Ureter (tissue), 1 donor: ENCODE results near the gene PCSK2. TPM values are rescaled to one million over a fixed set of nuclear protein-coding genes. Genes with fewer than 3 reads are reported as not detected.

Experiments
- DNase-seq: peaks from one replicate; pipeline ENCODE4 v3.0.0-alpha.2; 2020; ENCODE audit warnings: low spot score
- total RNA-seq: library from RNA; stranded (reverse); gene quantifications from one replicate; pipeline ENCODE4 v1.2.4, GENCODE V29; 2023
- donor health status: DM: yes; HTN: yes; CAD: no.

Gene PCSK2
- total RNA-seq, 1 donor from 2014 or later: not detected

GRCh38 chr20:17479063-17479657, 252.3 kb downstream of the PCSK2 start:
- DNase-seq: no peak

GRCh38 chr20:17480696-17481095, 253.9 kb downstream of the PCSK2 start:
- no peak for DNase-seq

GRCh38 chr20:17481661-17482060, 254.8 kb downstream of the PCSK2 start:
- no peak for DNase-seq

- DNase-seq: no peak
Measured at GRCh38 chr20:17482536-17482935, 255.7 kb downstream of the PCSK2 start.

- DNase-seq: no peak
Measured at GRCh38 chr20:17485017-17485416, 258.2 kb downstream of the PCSK2 start.

GRCh38 chr20:17488916-17489600, 262.2 kb downstream of the PCSK2 start:
- no peak for DNase-seq

GRCh38 chr20:17490501-17490900, 263.7 kb downstream of the PCSK2 start:
- no peak for DNase-seq

- no peak for DNase-seq
Measured at GRCh38 chr20:17491041-17491440, 264.2 kb downstream of the PCSK2 start.

GRCh38 chr20:17491488-17491887, 264.6 kb downstream of the PCSK2 start:
- DNase-seq: no peak

GRCh38 chr20:17493173-17493572, 266.3 kb downstream of the PCSK2 start:
- DNase-seq: no peak

GRCh38 chr20:17494201-17494600, 267.4 kb downstream of the PCSK2 start:
- DNase-seq: no peak

GRCh38 chr20:17495826-17496225, 269.0 kb downstream of the PCSK2 start:
- no peak for DNase-seq

- no peak for DNase-seq
Measured at GRCh38 chr20:17497821-17498580, 271.2 kb downstream of the PCSK2 start.

GRCh38 chr20:17498641-17499040, 271.8 kb downstream of the PCSK2 start:
- DNase-seq: no peak

GRCh38 chr20:17499041-17499440, 272.2 kb downstream of the PCSK2 start:
- no peak for DNase-seq

- DNase-seq: no peak
Measured at GRCh38 chr20:17500271-17500670, 273.4 kb downstream of the PCSK2 start.

- DNase-seq: no peak
Measured at GRCh38 chr20:17500826-17501225, 274.0 kb downstream of the PCSK2 start.

GRCh38 chr20:17501701-17502100, 274.9 kb downstream of the PCSK2 start:
- DNase-seq: no peak

- DNase-seq: no peak
Measured at GRCh38 chr20:17502105-17502504, 275.3 kb downstream of the PCSK2 start.

GRCh38 chr20:17503301-17504065, 276.6 kb downstream of the PCSK2 start:
- no peak for DNase-seq

- DNase-seq: no peak
Measured at GRCh38 chr20:17504066-17504897, 277.4 kb downstream of the PCSK2 start.
